Measurements from ENCODE around the gene NCDN. TPM values are rescaled to one million over a fixed set of nuclear protein-coding genes. Genes with fewer than 3 reads are reported as not detected.

Gene NCDN
- total RNA-seq, 1 donor from 2014 or later = 24.8 TPM

DNA sequence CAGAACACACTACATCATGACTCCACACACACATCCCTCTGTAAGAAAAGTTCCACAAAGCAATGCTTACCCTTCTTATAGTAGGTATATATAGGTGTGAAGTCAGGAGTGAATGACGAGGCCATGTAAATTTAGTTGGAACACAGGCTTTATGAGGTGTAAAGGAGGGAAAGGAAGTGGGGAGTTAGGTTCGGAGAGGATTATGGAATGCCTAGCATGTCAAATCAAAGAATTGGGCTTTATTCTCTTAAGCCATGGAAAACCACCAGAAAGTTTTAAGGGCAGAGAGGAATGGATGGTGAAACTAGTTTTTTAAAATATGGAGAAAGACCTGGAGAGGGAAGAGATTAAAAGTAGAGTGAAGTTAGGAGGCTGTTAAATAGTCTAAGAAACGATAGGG, 41.8 kb downstream of the NCDN start:
- intact Hi-C loops (cut with DNase I) = no loop called here

DNA sequence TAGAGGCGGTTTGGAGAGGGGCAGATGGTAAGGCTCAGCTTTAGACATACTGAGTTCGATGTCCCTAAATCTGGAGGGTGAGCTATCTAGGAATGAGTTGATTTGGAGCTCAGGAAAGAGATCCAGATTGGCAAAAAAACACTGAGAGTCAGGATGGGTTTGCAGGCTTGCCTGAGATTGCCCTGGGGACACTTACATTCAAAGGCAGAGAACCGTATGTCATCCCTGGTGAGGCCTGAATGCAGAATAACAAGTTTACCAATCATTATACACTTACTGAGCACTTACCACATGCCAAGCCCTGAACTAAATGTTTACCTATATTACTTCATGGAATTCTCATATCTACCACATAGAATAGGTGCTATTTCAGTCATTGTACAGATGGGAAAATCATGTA, 43.0 kb downstream of the NCDN start:
- TF ChIP-seq, protein P1, sequence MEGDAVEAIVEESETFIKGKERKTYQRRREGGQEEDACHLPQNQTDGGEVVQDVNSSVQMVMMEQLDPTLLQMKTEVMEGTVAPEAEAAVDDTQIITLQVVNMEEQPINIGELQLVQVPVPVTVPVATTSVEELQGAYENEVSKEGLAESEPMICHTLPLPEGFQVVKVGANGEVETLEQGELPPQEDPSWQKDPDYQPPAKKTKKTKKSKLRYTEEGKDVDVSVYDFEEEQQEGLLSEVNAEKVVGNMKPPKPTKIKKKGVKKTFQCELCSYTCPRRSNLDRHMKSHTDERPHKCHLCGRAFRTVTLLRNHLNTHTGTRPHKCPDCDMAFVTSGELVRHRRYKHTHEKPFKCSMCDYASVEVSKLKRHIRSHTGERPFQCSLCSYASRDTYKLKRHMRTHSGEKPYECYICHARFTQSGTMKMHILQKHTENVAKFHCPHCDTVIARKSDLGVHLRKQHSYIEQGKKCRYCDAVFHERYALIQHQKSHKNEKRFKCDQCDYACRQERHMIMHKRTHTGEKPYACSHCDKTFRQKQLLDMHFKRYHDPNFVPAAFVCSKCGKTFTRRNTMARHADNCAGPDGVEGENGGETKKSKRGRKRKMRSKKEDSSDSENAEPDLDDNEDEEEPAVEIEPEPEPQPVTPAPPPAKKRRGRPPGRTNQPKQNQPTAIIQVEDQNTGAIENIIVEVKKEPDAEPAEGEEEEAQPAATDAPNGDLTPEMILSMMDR (IDR thresholded peaks at IDR 0.05) = no peak
- Histone ChIP-seq H3K36me3 (peaks cover 62% of the 10 kb centered on the region), H3K27ac (no peak overlapping the region), H3K4me3 (no peak overlapping the region), H3K27me3 (no peaks in the 10 kb centered on the region), H3K9me3 (no peaks in the 10 kb centered on the region), H3K4me1 (no peaks in the 10 kb centered on the region)
- no peak for DNase-seq
- ATAC-seq = no peak
- intact Hi-C loops (cut with DNase I) = no loop called here

More for the DNA sequence above, 41.8 kb downstream of the NCDN start:
- TF ChIP-seq, protein P1 (IDR thresholded peaks at IDR 0.05) = no peak
- ATAC-seq (no peak), DNase-seq (no peak)
- Histone ChIP-seq H3K36me3 (peaks cover 50% of the 10 kb centered on the region), H3K4me1 (no peaks in the 10 kb centered on the region), H3K27me3 (no peaks in the 10 kb centered on the region), H3K4me3 (no peak overlapping the region), H3K27ac (no peak overlapping the region), H3K9me3 (no peaks in the 10 kb centered on the region)

DNA sequence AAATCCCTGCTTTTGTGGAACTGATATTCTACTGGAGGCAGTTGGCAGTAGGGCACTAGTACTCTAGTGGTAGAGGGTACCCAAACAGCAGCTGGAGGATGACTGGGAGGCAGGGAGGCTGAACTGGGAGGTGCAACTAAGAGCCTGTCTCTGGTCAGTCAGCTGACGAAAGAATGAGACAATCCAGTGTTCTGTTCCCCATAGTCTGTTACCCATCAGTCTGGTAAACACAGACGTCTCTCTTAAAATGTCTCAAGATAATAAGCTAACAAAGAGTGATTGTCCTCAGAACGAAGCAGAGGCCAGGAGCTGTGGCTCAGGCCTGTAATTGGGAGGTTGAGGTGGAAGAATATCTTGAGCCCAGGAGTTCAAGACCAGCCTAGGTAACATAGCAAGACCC, 45.9 kb downstream of the NCDN start:
- DNase-seq (no peak), ATAC-seq (no peak)
- no peak overlapping the region for H3K27ac ChIP-seq
- intact Hi-C loops (cut with DNase I) = no loop called here
- H3K9me3 ChIP-seq = no peaks in the 10 kb centered on the region
- TF ChIP-seq, protein P1 (IDR thresholded peaks at IDR 0.05) = no peak
- peaks cover 88% of the 10 kb centered on the region for H3K36me3 ChIP-seq
- no peaks in the 10 kb centered on the region for H3K4me1 ChIP-seq
- no peaks in the 10 kb centered on the region for H3K27me3 ChIP-seq
- no peak overlapping the region for H3K4me3 ChIP-seq

DNA sequence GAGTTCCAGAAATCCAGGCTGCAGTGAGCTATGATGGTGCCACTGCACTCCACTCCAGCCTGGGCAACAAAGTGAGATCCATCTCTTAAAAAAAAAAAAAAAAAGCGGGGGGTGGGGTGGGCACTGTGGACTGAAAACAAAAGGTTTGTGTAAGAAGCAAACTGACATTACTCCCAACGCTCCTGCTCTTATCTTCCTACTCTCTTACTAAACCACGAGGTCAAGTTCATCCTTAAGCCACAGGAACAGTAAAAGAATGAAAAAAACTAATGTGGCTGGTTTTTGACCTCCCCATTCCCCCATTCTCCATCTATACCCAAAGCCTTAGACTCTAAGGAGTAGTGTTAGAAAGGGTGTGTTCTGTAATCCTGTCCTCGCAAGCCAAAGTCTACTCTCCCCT, 46.3 kb downstream of the NCDN start:
- no peak overlapping the region for H3K4me3 ChIP-seq
- intact Hi-C loops (cut with DNase I) = no loop called here
- H3K36me3 ChIP-seq = peaks cover 93% of the 10 kb centered on the region
- no peaks in the 10 kb centered on the region for H3K4me1 ChIP-seq
- no peaks in the 10 kb centered on the region for H3K27me3 ChIP-seq
- TF ChIP-seq, protein P1 (IDR thresholded peaks at IDR 0.05) = no peak
- ATAC-seq (no peak), DNase-seq (no peak)
- no peaks in the 10 kb centered on the region for H3K9me3 ChIP-seq
- no peak overlapping the region for H3K27ac ChIP-seq

DNA sequence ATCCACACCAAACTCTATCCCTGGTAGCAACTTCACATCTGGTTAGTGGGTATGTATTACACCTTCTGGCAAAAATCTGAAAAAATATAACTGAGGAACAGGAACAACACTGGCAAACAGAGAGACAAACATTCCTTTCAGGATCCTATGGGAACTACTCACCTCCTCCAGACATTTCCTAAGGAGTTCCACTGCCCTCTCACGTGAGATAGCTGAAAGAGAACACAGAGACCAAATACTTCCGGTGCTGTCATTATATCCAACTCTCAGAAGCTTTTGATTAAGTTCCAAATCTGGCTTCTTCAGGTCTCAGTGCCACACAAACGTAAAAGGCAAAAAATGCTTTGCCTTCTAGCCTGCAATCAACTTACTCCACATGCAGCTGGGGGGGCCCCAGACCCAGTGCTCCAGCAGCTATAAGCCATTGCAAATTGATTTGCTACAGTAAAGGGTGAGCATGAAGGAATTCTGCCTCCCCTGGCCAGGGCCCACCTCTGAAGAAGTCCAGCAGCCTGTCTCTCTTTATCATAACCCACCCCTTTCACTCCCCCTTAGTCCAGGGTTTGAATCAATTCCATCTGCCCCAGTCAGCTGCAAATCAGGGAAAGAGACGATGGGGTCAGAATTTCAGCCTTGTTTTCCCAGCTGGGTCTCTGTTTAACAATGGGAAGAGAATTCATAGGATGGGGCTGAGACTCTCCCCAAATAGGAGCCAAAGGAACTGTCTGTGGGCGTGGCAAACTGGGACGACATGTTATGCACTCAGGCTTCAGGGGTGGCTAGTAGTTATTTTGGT, 47.7 kb downstream of the NCDN start:
- no peak for ATAC-seq
- no peaks in the 10 kb centered on the region for H3K4me1 ChIP-seq
- no peaks in the 10 kb centered on the region for H3K27me3 ChIP-seq
- TF ChIP-seq, protein P1 (IDR thresholded peaks at IDR 0.05) = no peak
- no peak for DNase-seq
- H3K9me3 ChIP-seq = no peaks in the 10 kb centered on the region
- intact Hi-C loops (cut with DNase I) = no loop called here
- H3K27ac ChIP-seq = no peak overlapping the region
- peaks cover 94% of the 10 kb centered on the region for H3K36me3 ChIP-seq
- H3K4me3 ChIP-seq = no peak overlapping the region

DNA sequence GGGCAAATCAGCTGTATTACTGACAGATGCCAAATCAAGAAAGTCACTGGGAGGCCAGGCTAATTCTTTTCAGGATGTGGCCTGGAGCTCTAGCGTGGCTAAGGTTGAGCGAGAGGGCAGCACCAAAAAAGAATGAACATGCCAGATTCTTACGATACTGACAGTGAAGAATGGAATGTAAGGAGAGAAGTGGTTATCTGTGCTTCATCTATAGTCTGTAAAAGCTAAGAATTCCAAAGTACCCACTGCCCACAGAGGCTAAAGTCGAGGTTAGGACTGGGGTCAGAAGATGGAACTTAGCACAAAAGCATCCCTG, 48.2 kb downstream of the NCDN start:
- Histone ChIP-seq H3K4me3 (no peak overlapping the region), H3K9me3 (no peaks in the 10 kb centered on the region), H3K36me3 (peaks cover 95% of the 10 kb centered on the region), H3K27me3 (no peaks in the 10 kb centered on the region), H3K27ac (no peak overlapping the region), H3K4me1 (no peaks in the 10 kb centered on the region)
- no peak for ATAC-seq
- DNase-seq = no peak
- TF ChIP-seq, protein P1 (IDR thresholded peaks at IDR 0.05) = no peak
- intact Hi-C loops (cut with DNase I) = no loop called here

All from upper lobe of right lung (tissue), 1 donor.